T-helper 9 cell (primary cell): Measurements from ENCODE around the gene MS4A2.
"Not testable (repeated sequence)": the region's sequence is repeated elsewhere in the genome, so short reads cannot be mapped to it uniquely, and the experiment has no call there.

ENCODE experiments used
- DNase-seq: peaks from one replicate; pipeline ENCODE4 v3.0.0-alpha.2; 2020
- total RNA-seq, 2 donors: gene quantifications; one replicate each; lab custom pipeline; 2026; lab: John Stamatoyannopoulos, UW

The MS4A2 gene
- total RNA-seq, result 0 reads per million in 2 donors

- no peak for DNase-seq
Observed at GRCh38 chr11:60088364-60088763, at the start of gene MS4A2. MS4A2 (plus strand) TSS chr11:60088664; CDS start chr11:60088766, 102 bp downstream.

DNA sequence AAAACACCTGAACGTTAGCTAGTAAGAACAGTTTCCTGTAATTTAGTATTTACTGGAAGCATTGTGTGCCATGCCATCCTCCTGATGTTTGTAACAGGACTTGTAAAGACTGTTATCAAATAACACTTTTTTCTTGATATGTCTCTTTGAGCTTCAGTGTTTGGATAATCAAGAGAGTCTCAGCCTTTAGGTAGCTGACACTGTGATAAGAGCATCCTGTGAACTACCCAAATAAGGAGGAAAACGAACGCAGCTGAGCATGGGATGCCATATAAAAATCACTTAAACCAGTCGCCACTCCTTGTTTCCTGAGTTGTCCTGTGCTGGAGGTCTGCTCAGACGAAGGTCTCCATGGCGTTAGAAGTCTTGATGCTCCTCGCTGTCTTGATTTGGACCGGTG lies 48.4 kb upstream of the MS4A2 start, which contains the start of gene OOSP2:
TSS of gene OOSP2 (plus strand) at position 301 of the 400 bp plus-strand sequence. CDS start at position 352, 51 bp downstream.
- no peak for DNase-seq

DNA sequence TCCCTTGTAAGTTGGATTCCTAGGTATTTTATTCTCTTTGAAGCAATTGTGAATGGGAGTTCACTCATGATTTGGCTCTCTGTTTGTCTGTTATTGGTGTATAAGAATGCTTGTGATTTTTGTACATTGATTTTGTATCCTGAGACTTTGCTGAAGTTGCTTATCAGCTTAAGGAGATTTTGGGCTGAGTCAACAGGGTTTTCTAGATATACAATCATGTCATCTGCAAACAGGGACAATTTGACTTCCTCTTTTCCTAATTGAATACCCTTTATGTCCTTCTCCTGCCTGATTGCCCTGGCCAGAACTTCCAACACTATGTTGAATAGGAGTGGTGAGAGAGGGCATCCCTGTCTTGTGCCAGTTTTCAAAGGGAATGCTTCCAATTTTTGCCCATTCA lies 38.0 kb upstream of the MS4A2 start:
- not testable (repeated sequence) for DNase-seq

DNA sequence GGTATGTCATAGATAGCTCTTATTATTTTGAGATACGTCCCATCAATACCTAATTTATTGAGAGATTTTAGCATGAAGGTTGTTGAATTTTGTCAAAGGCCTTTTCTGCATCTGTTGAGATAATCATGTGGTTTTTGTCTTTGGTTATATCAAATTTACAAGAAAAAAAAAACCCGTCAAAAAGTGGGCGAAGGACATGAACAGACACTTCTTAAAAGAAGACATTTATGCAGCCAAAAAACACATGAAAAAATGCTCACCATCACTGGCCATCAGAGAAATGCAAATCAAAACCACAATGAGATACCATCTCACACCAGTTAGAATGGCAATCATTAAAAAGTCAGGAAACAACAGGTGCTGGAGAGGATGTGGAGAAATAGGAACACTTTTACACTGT lies 37.6 kb upstream of the MS4A2 start:
- not testable (repeated sequence) for DNase-seq

DNA sequence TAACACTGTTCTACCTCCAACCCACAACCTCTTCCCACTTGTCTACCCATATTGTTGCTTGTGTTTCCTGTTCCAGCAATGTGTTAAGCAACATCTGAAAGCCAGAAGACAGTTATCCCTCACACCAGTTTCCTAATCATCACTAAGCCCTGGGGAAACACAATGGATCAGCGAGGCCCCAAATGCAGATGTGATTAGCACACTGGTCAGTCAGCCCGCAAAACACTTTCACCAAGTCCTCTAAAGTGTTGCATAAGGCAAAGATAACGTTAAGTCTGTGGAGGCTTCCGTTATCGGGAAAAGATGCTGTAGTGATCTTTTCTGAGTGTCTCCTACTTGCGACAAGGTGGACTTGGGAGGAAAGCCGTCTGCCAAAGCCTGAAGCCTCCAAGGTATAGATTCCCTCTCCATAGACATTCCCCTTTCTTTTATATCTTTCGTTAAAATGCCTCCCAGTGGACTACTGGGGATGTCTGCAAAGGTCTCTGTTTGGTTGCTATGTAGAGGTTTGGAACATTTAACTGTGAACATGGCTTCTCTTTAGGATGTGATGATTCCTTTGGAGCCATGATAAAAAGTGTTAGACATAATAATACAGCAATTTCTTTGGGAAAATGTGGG lies 32.0 kb upstream of the MS4A2 start, which contains the start of gene MS4A3:
TSS of gene MS4A3 (plus strand) at position 317 of the 621 bp plus-strand sequence. CDS start 4,496 bp downstream, outside the sequence.
- no peak for DNase-seq

GRCh38 chr11:60059052-60059451 lies 29.4 kb upstream of the MS4A2 start:
- no peak for DNase-seq

DNA sequence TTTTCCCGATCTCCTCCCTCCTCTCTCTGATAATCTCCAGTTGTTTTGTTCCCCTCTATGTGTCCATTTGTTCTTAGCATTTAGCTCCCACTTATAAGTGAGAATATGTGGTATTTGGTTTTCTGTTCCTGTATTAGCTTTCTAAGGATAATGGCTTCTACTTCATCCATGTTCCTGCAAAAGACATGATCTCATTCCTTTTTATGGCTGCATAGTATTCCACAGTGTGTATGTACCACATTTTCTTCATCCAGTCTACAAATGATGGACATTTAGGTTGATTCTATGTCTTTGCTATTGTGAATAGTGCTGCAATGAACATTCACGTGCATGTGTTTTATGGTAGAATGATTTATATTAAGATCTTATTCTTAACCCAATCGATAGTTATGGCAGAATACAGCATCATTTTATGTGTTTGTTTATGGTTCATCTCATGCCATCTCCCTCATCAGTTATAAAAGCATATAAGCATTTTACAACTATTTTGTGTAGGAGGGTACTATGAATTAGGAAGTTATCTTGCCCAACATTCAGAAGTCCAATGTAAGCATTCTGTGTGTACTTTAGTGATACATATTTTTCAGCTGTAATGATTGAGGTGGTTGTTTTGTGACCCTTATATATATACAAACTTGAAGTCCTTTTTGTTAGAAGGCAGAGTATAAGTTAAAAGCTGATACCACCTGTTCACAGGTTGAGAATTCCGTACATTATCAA lies 28.8 kb upstream of the MS4A2 start:
- no peak for DNase-seq

DNA sequence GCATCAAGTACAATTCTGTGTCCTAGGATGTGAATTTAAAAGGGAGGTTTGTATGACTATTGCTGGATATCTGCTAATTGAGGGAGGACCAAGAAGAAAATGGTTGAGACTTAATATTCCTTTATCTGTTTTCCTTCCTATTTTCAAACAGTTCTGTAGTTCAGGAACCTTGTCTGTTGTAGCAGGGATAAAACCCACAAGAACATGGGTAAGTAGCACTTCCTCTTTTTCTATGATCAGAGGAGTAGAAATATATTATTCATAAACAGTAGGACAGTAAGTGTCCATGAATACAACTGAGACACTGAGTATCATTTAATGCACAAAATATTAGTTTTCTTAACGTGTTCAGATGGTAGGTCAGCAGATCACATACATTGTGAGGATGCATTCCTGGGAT lies 24.4 kb upstream of the MS4A2 start:
- no peak for DNase-seq

DNA sequence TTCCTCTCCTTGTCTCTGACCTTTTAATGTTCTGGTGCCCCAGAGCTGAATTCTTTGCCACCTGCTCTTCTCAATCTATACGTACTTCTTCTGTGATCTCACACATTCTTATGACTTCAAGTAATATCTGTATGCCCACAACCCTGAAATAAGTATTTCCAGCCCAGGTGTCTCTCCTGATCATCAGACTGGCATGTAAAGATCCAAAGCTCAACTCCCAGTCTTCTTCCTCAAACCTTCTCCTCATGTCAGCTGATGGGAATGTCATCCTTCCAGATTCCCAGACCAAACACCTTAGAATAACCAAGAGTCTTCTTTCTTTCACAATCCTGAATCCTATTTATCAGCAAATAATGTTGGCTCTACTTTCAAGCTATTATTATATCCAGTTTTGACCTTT lies 22.7 kb upstream of the MS4A2 start:
- no peak for DNase-seq

- no peak for DNase-seq
Observed at GRCh38 chr11:60069450-60069849, 19.0 kb upstream of the MS4A2 start.

GRCh38 chr11:60071644-60072043 lies 16.8 kb upstream of the MS4A2 start:
- not testable (repeated sequence) for DNase-seq

DNA sequence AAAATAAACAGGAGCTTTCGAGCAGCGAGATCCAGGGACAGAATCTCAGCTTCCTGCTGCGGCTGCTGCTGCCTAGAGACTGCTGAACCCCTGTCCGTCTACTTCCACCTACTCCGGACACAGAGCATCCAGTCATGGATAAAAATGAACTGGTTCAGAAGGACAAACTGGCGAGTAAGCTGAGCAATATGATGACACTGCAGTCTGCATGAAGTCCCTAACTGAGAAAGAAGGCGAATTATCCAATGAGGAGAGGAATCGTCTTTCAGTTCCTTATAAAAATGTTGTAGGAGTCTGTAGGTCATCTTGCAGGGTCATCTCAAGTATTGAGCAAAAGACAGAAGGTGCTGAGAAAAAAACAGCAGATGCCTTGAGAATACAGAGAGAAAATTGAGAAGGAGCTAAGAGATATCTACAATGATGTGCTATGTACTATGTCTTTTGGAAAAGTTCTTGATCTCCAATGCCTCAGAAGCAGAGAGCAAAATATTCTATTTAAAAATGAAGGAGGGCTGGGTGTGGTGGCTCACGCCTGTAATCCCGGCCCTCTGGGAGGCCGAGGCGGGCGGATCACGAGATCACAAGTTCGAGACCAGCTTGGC lies 11.1 kb upstream of the MS4A2 start:
- no peak for DNase-seq

- no peak for DNase-seq
Observed at GRCh38 chr11:60077981-60078380, 10.5 kb upstream of the MS4A2 start.

GRCh38 chr11:60078745-60079144 lies 9.7 kb upstream of the MS4A2 start:
- DNase-seq, result no peak

GRCh38 chr11:60080535-60080934 lies 7.9 kb upstream of the MS4A2 start:
- no peak for DNase-seq

- no peak for DNase-seq
Observed at GRCh38 chr11:60084631-60085273, 3.7 kb upstream of the MS4A2 start.

GRCh38 chr11:60085909-60086308 lies 2.6 kb upstream of the MS4A2 start:
- no peak for DNase-seq

DNA sequence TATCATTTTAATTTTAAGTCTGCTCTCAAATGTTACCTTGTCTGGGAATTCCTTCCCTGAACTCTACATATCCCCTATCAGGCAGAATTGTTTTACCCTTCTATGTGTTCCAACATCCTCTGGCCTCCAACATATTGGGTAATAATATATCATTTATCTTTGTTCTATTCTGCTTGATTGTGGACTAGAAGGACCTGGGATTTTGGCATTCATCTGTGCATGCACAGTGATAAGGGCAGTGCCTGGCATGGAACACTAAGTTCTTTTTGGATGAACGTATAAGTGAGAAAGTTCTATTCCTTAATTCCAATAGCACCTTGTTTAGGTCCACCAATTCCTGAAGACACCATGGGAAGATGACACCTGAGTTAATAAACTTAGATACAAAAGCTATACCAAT lies 1.2 kb upstream of the MS4A2 start:
- DNase-seq, result no peak

- no peak for DNase-seq
Observed at GRCh38 chr11:60095477-60096120, 7.1 kb downstream of the MS4A2 start.

GRCh38 chr11:60097189-60097588 lies 8.7 kb downstream of the MS4A2 start:
- no peak for DNase-seq

DNA sequence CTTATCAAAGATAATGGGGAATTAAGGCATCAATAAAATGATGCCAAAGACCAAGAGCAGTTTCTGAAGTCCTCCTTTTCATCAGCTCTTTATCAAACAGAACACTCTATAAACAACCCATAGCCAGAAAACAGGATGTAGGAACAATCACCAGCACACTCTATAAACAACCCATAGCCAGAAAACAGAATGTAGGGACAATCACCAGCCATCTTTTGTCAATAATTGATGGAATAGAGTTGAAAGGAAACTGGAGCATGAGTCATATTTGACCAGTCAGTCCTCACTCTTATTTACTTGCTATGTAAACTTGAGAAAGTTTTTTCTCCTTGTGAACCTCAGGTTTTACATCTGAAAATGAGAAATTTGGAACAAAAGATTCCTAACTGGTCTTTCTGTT lies 10.0 kb downstream of the MS4A2 start:
- DNase-seq, result no peak

- no peak for DNase-seq
Observed at GRCh38 chr11:60100516-60100915, 12.1 kb downstream of the MS4A2 start.

GRCh38 chr11:60101368-60101767 lies 12.9 kb downstream of the MS4A2 start:
- DNase-seq, result not testable (repeated sequence)
